HG03025 (cell line): ENCODE results near the gene DIO3.

Experiments used
- ATAC-seq: cut with Tn5 transposase; IDR thresholded peaks from one replicate; pipeline ENCODE4 v1.9.1; 2021; ENCODE audit warnings: mild to moderate bottlenecking, moderate library complexity; ENCODE audit not compliant: unreplicated experiment, low FRiP score

DIO3 gene

DNA sequence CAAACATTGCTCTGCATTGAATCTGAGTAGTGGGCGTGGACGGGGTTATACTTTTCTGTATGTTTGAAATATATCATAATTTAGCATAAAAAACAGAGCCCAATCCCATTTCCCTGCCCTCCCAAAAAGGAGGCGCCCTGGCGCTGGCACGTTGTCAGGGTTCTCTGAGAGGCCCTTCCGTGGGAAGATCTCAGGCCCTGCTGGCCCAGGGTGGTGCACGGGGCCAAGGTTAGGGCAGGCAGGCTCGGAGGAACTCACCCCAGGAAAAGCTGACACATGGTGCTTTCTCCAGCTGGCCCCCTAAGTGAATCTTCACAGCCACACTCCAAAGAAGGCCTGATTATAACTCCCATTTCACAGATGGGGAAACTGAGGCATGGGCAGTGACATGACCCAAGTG lies 17.2 kb downstream of the DIO3 start:
- ATAC-seq, result no peak

DNA sequence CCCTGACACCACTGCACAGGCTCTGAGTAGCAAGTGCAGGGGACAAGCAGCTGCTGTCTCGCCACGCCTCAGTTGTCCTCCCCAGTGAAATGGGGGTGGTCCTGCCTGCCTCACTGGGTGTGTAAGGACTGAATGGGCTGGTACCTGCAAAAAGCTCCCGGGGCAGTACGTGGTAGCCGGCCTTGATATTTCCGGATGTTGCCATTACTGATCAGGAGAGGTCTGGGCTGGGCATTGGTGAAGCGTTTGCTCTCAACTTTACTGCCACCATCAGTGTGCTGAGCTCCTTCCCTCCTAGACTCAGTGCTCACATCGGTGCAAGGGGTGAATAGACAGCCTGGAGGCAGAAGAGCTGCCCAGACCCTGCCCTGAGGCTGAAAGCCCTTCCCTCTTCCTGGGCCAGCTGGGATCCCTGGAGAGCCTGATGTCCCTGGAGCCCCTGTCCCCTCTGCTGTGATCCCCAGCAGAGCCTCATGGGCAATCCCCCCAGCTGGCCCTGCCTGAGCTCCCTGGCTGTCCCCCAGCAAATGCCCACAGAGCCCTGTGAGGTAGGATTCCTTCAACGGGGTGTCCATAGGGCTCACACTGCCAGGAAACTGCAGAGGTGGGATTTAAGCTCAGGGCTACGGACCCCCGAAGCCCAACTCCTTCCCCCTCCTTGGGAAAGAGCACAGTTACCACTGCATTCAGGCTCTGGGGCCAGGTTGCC lies 18.2 kb downstream of the DIO3 start:
- ATAC-seq, result no peak

DNA sequence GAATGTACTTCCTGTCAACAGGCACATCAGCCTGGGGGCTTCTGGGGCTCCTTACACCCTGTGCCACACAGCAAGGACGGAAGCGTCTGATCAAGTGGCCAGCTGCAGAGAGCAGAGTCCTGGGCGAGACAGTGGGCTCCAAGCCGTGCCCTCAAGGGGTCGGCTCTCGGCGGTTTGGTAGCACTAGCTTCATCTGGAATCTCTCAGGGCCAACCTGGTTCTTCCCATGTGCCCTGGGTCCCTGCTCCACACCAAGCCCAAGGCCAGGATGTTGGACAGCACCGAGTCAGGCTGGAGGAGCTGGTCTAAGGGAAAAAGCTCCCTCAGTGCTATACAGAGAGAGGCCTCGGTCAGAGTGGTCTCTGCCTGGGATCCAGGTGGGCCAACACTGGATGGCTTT lies 20.5 kb downstream of the DIO3 start:
- no peak for ATAC-seq

DNA sequence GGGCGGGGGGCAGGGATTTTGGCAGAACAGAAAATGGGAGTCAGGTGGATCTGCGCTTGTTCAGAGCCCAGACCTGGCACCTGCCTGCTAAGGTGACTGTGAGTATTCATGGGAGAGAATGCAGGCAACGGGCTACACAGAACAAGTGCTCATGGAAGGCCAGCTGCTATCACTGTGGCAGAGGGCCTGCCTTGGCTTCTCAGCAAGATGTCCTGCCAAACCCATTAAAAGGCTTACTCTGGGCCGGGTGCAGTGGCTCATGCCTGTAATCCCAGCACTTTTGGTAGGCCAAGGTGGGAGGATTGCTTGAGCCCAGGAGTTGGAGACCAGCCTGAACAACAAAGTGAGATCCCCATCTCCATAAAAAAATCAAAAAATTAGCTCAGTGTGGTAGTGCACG lies 21.0 kb downstream of the DIO3 start:
- ATAC-seq, result no peak

DNA sequence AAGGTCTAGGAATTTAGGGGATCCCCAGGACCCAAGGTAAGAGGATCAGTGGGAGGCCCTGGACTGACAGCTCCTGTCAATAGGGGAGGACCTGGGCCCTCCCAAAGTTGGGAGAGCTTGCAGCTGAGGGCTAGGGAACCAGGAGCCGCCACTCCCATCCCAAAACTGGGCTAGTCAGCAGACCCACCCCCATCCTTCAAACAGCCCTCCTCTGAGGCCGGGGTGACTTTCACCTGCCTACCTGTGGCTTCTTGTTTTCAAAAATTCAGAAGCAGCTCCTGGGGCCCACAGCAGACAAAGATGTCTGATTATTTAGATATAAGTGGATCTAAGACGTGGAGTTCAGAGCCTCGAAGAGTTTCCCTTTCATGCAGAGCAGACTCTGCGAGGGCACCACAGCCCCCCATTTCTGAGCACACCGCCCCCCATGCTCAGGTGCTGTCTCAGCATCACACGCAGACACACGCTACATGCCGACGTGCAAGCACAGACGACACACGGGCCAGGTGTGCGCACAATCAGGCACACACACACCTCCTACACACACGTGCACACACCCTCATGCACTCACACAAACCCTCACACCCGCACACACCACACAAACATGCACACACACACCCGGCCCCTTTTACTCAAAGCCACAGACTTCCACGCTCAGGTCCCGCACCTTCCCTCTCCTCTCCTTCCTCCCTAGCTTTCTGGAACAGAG lies 21.9 kb downstream of the DIO3 start:
- no peak for ATAC-seq

DNA sequence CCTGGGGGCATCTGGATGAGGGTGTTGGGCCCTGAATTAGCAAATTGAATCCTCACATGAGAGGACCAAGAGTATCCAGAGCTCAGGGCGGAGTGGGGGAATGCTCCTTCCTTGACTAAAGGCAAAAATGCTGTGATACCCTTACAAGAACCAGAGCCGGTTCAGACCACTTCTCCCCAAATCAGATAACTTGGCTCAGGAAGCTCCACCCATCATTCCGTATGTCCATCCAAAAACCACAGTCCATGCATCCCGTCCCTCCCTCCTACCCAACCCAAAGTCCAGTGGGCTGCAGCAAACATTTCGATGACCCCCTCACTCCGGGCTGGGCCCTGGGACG lies 22.4 kb downstream of the DIO3 start:
- no peak for ATAC-seq

DNA sequence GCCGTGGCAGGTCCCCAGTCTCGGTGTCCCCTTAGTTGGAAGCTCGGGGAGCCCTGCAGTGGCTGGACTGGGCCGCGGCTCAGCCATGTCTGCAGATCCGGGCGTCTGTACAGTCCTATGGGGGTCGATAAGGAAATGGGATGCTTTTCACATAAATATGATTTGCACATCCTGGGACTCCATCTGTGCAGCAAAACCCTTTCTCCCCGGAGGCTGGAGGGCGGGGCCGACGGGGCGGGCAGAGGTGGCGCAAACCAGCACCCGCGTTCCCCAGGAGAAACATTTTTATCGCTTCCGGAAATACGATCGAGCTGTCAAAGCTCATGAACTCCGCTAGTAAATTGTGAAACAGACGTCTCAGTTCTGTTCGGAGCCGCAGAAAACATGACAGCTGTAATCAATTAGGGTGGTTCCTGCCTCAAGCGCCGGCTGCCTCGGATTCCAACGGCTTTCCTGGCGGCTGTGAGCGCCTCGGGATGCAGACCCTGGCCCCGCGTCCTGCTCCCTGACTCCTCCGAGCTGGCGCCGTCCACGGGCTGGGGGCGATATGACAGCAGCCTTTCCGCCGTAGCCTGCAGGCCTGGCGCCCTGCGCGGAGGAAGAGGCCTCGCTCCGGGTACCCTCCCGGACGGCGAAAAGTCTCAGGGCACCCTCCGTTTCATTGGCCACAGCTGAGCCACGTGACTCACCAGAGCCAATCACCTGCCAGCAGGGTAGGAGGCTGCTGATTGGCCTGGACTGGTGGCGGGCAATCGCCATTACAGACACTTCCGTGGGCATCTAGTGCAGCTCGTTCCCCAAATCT lies 23.0 kb downstream of the DIO3 start:
- ATAC-seq, result no peak

DNA sequence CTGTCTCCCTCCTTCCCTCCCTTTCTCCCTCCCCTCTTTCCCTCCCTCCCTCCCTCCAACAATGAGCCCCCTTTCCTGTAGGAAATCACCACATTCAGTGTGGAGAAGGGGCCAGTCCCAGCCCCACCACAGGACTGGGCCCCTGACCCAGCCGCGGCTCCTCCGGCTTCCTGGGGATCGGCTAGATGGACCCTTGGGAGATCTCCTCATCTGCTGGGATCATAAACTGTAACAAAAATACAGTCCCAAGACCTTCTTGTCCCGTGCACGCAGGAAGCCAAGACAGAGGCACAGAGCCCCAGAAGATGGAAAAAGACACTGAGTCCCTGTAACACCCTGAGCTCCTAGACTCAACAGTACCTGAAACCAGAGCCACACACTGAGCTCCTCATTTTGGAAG lies 23.9 kb downstream of the DIO3 start:
- ATAC-seq, result no peak

DNA sequence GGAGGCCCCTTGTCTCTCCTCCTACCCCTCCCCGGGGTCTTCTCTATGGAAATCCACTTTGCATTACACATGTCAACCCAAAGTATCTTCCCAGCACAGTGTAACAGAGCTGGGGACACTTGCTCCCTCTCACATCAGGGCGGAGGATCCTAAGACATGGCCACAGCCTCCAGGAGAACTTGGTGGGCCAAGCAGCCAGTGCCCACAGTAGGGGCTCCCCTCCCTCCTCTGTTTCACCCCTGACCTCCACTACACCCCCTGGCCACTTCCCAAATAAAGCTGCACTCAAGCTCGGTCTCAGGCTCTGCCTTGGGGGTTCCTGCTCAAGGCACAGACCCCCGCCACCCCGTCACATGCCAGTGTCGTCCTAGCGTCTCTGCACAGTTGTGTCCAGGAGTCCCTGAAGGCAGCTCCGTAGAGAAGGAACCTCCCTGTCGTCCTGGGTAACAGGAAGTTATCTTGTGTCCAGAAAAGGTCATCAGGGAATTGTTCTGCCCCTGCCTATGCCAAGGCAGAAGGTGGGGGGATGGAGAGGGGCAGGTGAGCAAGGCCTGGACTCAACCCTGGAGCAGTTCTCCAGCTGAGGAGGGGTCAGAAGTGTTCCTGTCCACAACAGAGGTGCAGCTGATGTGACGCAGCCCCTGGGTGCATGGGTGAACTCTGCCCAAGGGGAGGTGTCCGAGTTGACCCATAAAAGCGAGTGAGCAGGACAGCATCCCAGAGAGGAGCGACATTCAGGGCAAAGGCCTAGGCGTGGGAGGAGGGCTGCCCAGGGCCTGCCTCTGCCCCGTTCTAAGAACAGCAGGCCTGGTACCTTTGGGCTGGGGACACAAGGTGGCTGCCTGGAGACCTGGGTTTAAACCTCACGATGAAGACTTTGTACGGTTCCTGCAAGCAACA lies 25.5 kb downstream of the DIO3 start:
- no peak for ATAC-seq

DNA sequence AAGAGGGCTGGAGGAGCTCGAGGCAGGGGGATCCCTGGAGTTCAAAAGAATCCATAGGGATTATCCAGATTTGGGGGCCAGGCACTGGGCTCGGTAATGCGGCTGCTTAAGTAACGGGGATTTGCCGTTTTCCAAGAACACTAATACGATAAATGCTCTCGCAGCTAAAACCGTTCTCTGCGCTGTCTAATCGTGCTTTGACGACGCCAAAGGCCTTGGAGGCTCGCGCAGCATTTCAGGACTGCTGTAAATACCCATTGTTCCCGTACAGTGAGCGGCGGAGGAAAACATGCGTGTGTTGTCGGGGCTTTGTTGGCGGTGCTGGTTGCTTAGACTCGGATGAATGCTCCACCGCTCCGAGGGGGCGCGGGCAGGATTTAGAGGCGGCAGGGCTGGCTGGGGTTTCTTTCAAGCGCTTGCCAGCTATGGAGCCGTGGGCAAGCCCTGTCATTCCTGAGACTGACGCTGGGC lies 26.2 kb downstream of the DIO3 start:
- no peak for ATAC-seq

DNA sequence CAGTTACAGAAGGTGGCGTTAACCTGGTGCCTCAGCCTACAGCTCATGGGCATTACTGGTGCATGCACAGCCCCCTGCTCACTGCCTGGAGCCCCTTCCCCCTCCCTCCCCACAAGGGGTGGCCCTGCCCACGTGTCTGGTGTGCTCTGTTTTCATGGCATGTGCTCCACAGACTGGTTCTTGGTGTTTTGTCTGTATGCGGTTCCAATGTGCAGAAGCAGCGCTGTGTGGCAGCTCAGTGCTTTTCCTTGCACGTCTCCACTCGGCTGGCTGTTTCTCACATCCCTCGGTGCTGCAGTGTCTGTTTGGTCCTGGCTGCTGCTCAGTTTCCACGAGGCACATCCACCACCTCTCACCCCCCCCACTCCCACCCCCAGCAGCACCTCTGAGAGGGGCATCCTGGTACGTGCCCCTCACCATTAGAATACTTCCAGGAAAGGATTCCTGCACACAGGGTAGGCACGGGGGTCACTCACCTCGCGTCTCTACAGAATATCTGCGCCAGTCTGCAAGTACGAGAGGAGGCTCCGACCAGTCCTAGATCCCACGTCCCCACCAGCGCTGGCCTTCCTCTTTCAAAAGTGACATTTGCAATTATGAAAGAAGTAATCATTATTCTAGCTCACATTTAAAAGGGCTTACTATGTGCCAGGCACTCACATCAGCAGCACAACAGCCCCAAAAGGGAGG lies 27.1 kb downstream of the DIO3 start:
- no peak for ATAC-seq

DNA sequence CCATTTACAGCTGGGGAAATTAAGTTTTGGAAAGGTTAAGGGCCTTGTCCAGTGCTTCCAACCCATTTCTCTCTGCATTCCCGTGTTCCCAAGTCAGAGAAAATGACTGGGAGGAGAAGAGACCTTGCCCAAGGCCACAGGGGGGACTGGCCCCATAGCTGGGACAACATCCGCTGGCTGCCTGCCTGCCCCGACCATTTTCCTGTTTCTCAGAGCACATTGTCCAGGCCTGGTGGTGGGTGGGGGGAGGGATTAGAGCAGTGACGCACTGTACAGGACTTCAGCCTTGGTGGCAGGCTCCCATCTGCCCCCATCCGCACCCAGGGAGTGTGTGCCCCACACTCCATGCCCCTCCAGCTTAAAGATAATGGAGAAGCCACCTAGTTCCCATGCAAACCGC lies 27.7 kb downstream of the DIO3 start:
- ATAC-seq, result no peak

DNA sequence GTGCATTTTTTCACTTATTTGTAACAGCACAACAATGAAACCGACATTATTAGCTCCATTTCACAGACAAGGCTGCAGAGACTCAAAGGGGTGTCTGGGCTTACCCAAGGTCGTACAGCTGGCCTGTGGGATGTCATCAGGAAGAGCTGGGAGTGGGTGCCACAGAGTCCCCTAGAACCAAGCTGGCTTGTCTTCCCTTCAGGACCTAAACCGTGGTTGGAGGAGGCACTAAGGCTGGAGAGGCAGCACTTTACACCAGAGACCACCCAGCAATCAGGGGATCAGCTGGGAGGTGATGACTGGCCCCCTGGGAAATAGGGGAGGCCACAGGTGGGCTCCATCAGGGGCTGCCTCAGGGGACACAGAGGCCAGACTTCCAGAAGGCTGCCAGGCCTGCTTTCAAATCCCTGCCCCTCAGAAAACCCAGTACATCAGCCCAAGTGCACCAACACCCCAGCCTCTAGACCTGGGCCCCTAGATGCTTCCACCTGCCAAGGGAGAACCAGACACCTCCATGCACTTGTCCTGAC lies 28.3 kb downstream of the DIO3 start:
- ATAC-seq, result no peak

DNA sequence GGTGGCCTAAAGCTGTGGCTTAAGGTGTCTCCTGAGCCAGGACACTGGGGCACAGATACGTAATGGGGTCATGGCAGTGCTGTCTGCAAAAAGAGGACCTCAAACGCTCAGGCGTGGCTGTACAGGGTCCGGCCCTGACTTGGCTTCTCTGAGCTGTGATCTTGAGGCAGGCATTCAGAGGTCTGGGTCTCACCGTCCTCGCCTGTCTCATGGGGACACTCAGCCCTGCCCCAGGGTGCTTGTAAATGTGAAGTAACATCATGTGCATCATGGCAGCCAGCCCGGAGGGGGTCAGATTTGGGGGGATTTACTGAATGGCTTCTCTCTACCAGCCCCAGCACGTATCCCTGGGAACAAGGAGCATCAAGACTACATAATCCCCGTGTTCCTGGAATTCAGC lies 28.8 kb downstream of the DIO3 start:
- no peak for ATAC-seq

DNA sequence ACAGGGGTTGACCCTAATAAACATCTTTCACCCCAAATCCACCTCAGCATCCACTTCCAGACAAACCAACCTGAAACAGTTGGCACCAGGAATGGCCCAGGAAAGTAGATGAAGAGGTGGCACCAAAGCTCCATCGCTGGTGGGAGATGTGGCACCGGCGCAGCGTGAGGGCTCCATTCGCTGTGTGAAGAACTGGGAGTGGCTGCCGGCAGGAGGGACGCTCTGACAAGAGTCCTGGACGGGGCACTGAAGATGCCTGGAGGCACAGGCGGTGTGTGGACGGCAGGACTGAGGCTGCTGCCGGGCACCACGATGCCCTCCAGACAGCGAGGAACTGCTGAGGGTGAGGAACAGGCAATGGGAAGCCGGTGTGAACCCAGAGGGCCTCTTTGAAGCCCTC lies 29.3 kb downstream of the DIO3 start:
- ATAC-seq, result no peak

DNA sequence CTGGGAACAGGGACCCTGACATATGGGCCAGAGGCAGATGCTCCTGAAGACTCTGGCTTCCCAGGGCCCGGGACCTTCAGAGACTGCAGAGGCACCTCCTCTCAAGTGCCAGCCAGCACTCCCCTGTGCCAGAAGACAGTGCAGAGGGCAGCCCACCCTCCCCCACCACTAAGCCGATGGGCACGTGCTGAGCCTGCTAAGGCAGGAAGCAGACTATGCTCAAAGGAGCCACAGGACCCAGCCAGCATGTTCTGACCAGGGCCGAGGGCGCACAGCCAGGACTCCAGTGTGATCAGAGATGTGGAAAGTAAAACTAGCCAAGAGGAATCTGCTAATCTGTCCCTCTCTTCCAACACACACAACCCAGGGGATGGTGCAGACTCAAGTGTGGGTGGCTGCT lies 29.8 kb downstream of the DIO3 start:
- ATAC-seq, result no peak

DNA sequence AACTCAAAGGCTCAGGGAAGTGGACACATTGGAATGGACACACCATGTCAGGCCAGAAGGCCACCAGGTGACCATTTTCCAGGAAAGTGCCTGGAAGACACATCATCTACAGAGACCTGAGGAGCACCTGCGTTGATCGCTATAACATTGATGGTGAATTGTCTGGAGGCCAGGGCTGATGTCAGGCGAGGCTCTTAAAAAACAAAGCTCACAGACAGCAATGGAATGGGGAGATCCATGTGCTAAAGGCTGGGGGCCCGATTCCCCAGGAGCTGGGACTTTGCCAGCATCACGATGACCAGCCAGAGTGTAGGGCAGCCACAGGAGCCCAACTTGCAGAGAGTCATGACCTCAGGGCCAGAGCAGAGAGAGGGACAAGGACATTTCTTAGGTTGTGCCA lies 30.3 kb downstream of the DIO3 start:
- no peak for ATAC-seq

DNA sequence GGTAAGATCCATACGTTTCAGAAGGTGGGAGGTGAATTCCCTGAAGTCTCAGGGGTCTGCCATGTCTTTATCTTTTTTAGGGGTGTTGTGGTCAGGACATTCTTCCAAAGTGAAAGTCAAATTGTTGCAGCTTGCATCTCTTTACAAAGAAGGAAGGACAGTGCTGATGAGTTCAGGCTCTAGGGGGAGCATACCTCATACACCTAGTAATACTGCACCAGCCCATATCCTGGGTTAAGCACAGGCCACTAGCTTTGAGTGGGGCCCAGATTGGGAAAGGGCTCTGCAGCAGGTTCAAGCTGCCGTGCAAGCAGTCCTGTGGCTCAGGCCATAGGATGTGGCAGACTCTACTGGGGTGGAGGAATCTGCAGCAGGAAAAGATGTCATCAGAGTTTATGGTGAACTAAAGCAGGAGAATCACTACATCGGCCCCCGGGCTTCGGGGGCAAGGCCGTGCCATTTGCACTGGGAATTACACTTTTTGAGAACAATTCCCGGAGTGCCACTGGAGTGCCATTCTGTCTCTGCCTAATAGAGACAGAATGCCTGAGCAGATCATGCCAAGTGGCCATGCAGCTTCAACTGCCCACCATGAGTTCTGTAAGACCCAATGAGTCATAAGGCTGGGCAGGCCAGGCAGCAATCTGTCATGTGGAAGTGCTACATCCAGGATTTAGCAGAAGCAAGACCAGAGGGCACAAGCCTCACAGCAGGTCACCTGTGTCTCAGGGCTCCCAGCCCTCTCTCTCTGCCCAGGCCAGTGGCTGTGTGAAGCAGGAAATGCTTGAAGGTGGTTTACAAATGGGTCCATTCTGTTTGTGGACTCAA lies 32.3 kb downstream of the DIO3 start:
- no peak for ATAC-seq
